Gastroesophageal sphincter (tissue), 3 donors: ENCODE data around the gene MDM4.

Experiments used
- EP300 ChIP-seq: sonication (generic); formaldehyde crosslinking; IDR thresholded peaks from one replicate; pipeline ENCODE4 v1.6.1; 2017; ENCODE audit warnings: antibody characterized with exemption, mild to moderate bottlenecking
- POLR2A ChIP-seq, 2 donors: fragments of 450-650 bp; IDR thresholded peaks; one replicate each; pipeline ENCODE4 v1.6.1; 2017; ENCODE audit warnings: antibody characterized with exemption in 2 of 2, mild to moderate bottlenecking in 2 of 2, moderate library complexity in 1 of 2
- POLR2AphosphoS5 ChIP-seq: sonication (generic); formaldehyde crosslinking; IDR thresholded peaks from one replicate; pipeline ENCODE4 v1.6.1; 2017; ENCODE audit warnings: antibody characterized with exemption
- TF ChIP-seq, protein P1 (sequence below), 4 experiments: fragments of 200-600 bp in 2 of 4; fragments of 450-650 bp in 2 of 4; sonication (generic) in 1 of 4; IDR thresholded peaks; one replicate each; pipeline ENCODE4 v1.5.1; 2017 to 2019; ENCODE audit warnings: antibody characterized with exemption in 4 of 4, mild to moderate bottlenecking in 2 of 4, moderate library complexity in 2 of 4

DNA sequence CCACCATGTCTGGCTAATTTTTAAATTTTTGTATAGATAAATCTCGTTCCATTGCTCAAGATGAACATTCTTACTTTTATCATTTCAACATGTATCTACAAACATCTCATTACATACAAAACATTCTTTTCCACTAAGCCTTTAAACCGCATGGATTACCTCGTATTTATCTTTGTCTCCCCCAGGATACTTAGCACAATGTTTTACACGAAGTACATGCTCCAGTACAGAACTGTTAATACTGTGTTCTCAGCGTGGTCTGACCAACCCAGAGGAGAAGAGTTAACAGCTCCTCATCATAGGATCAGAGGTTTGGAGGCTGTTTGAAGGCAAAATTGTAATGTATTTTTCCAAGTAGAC lies 29.0 kb upstream of the MDM4 start:
- TF ChIP-seq, protein P1, sequence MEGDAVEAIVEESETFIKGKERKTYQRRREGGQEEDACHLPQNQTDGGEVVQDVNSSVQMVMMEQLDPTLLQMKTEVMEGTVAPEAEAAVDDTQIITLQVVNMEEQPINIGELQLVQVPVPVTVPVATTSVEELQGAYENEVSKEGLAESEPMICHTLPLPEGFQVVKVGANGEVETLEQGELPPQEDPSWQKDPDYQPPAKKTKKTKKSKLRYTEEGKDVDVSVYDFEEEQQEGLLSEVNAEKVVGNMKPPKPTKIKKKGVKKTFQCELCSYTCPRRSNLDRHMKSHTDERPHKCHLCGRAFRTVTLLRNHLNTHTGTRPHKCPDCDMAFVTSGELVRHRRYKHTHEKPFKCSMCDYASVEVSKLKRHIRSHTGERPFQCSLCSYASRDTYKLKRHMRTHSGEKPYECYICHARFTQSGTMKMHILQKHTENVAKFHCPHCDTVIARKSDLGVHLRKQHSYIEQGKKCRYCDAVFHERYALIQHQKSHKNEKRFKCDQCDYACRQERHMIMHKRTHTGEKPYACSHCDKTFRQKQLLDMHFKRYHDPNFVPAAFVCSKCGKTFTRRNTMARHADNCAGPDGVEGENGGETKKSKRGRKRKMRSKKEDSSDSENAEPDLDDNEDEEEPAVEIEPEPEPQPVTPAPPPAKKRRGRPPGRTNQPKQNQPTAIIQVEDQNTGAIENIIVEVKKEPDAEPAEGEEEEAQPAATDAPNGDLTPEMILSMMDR (IDR thresholded peaks at IDR 0.05) = no peak
- TF ChIP-seq POLR2AphosphoS5 (no peak), EP300 (no peak), POLR2A (IDR thresholded peaks at IDR 0.05) (no peak)
